ENCODE data around the gene MAP1LC3A. TPM values are rescaled to one million over a fixed set of nuclear protein-coding genes. Genes with fewer than 3 reads are reported as not detected.
A peak's percentile ranks its signal among the peaks of the same experiment; 100 is the strongest.

MAP1LC3A gene
- total and polyA plus RNA-seq, 2 donors (not counting 1 experiment from before 2014, with no cell fraction given): 3.5 to 10.5 TPM

DNA sequence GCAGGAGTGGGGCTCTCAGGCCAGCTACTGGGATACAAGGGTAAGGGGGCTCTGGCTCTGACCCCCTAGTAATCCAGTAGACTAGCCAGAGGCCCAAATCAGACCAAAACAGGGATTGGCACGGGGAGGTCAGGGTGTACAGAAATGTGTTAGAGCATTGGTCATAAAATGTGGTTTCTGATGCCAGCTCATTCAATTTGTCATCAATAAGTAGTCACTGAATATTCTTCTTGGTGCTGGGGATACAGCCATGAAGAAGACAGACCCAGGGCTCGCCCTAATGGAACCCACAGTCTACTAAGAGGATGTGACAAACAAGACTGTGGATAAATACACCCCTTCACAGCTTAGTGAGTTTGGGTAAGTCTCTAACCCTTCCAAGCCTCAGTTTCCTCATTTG is 11.1 kb downstream of the MAP1LC3A start:
- TF ChIP-seq, protein P1, sequence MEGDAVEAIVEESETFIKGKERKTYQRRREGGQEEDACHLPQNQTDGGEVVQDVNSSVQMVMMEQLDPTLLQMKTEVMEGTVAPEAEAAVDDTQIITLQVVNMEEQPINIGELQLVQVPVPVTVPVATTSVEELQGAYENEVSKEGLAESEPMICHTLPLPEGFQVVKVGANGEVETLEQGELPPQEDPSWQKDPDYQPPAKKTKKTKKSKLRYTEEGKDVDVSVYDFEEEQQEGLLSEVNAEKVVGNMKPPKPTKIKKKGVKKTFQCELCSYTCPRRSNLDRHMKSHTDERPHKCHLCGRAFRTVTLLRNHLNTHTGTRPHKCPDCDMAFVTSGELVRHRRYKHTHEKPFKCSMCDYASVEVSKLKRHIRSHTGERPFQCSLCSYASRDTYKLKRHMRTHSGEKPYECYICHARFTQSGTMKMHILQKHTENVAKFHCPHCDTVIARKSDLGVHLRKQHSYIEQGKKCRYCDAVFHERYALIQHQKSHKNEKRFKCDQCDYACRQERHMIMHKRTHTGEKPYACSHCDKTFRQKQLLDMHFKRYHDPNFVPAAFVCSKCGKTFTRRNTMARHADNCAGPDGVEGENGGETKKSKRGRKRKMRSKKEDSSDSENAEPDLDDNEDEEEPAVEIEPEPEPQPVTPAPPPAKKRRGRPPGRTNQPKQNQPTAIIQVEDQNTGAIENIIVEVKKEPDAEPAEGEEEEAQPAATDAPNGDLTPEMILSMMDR (IDR thresholded peaks at IDR 0.05): no peak
- TF ChIP-seq EZH2 (IDR thresholded peaks at IDR 0.05; ENCODE audit: borderline replicate concordance, insufficient read depth, low read depth, low read length, poor library complexity, severe bottlenecking): no peak
- Histone ChIP-seq H3K27ac (ENCODE audit: low read length in 2 of 2) (no peak overlapping the region), H3K4me3 (ENCODE audit: control extremely low read depth in 1 of 5, extremely low read depth in 1 of 5, insufficient read depth in 1 of 5, low read depth in 2 of 5, low read length in 4 of 5) (no peak overlapping the region), H3K27me3 (replicated peaks in 1 of 4; ENCODE audit: control extremely low read depth in 1 of 4, control insufficient read depth in 3 of 4, insufficient read depth in 4 of 4, low read length in 3 of 4) (no peaks in the 10 kb centered on the region), H3K9ac (ENCODE audit: low read length) (no peak overlapping the region), H3K4me2 (replicated peaks; ENCODE audit: low read depth, low read length, poor library complexity, severe bottlenecking) (no peak overlapping the region), H3K36me3 (replicated peaks in 1 of 2; ENCODE audit: control extremely low read depth in 1 of 2, control insufficient read depth in 1 of 2, extremely low read depth in 1 of 2, insufficient read depth in 2 of 2, low read length in 1 of 2) (peaks cover 0 to 15% of the 10 kb centered on the region in 2 experiments), H3K9me3 (ENCODE audit: control extremely low read depth in 1 of 3, control insufficient read depth in 2 of 3, insufficient read depth in 1 of 3, low read length in 2 of 3) (no peaks in the 10 kb centered on the region), H2AFZ (ENCODE audit: insufficient read depth, low read depth, low read length, poor library complexity, severe bottlenecking) (no peak overlapping the region), H3K79me2 (ENCODE audit: control insufficient read depth, insufficient read depth, low read length) (no peaks in the 10 kb centered on the region), H4K20me1 (ENCODE audit: control insufficient read depth, insufficient read depth, low read length, poor library complexity, severe bottlenecking) (no peaks in the 10 kb centered on the region), H3K4me1 (ENCODE audit: control insufficient read depth in 2 of 2, insufficient read depth in 2 of 2, low read length in 2 of 2) (peaks cover 5 to 6% of the 10 kb centered on the region in 2 donors)
- H3K4me3 Mint-ChIP-seq: no peak overlapping the region
- ChIA-PET CTCF (no interaction called here), POLR2A (no interaction called here)
- no peak overlapping the region for H3K27ac Mint-ChIP-seq
- no CpG with 5 or more reads among the region's 2 CpGs for WGBS (ENCODE audit: insufficient coverage)
- intact Hi-C loops (cut with micrococcal nuclease): no loop called here
- H3K9me3 Mint-ChIP-seq (ENCODE audit: insufficient read depth): no peaks in the 10 kb centered on the region
- H3K27me3 Mint-ChIP-seq: no peaks in the 10 kb centered on the region
- peaks cover 9% of the 10 kb centered on the region for H3K4me1 Mint-ChIP-seq
- ATAC-seq (ENCODE audit: low read depth) (no peak), DNase-seq (no peak)

DNA sequence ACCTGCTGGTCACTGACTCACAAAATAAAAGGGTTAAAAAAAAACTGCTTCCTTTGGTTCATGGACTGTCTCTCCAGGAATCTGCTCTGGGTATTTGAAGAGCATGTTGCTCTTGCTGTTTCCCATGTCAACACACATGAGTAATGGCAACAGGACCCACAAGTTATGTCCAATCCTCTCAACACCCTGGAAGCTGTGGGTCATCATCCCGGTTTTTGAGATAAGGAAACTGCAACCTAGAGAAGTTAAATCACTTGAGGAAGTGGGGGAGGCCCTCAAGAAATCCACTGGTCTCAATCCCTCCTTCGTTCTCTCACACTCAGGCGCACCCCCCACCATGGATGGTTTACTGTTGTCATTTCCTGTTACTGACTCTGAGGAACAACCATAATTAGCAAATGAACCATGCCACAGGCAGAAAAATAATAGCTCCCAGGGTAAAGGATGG is 12.4 kb downstream of the MAP1LC3A start:
- DNase-seq (no peak), ATAC-seq (ENCODE audit: low read depth) (no peak)
- H2AFZ ChIP-seq (ENCODE audit: insufficient read depth, low read depth, low read length, poor library complexity, severe bottlenecking): peak overlapping the region; percentile 28
- H4K20me1 ChIP-seq (ENCODE audit: control insufficient read depth, insufficient read depth, low read length, poor library complexity, severe bottlenecking): no peaks in the 10 kb centered on the region
- H3K27ac ChIP-seq (ENCODE audit: low read length in 2 of 2): no peak overlapping the region
- H3K27ac Mint-ChIP-seq: no peak overlapping the region
- H3K4me3 ChIP-seq (ENCODE audit: control extremely low read depth in 1 of 5, extremely low read depth in 1 of 5, insufficient read depth in 1 of 5, low read depth in 2 of 5, low read length in 4 of 5): no peak overlapping the region
- H3K4me3 Mint-ChIP-seq: no peak overlapping the region
- peaks cover 9% of the 10 kb centered on the region for H3K4me1 Mint-ChIP-seq
- TF ChIP-seq, protein P1 (IDR thresholded peaks at IDR 0.05): no peak
- TF ChIP-seq EZH2 (IDR thresholded peaks at IDR 0.05; ENCODE audit: borderline replicate concordance, insufficient read depth, low read depth, low read length, poor library complexity, severe bottlenecking): no peak
- intact Hi-C loops (cut with micrococcal nuclease): no loop called here
- no peak overlapping the region for H3K9ac ChIP-seq (ENCODE audit: low read length)
- no peak overlapping the region for H3K4me2 ChIP-seq (replicated peaks; ENCODE audit: low read depth, low read length, poor library complexity, severe bottlenecking)
- H3K79me2 ChIP-seq (ENCODE audit: control insufficient read depth, insufficient read depth, low read length): no peaks in the 10 kb centered on the region
- 60% methylated on average over 1 of the region's 3 CpGs for WGBS (ENCODE audit: insufficient coverage)
- H3K27me3 Mint-ChIP-seq: no peaks in the 10 kb centered on the region
- H3K4me1 ChIP-seq (ENCODE audit: control insufficient read depth in 2 of 2, insufficient read depth in 2 of 2, low read length in 2 of 2): peaks cover 5 to 6% of the 10 kb centered on the region in 2 donors
- ChIA-PET CTCF (no interaction called here), POLR2A (no interaction called here)
- H3K9me3 Mint-ChIP-seq (ENCODE audit: insufficient read depth): no peaks in the 10 kb centered on the region
- no peaks in the 10 kb centered on the region for H3K27me3 ChIP-seq (replicated peaks in 1 of 4; ENCODE audit: control extremely low read depth in 1 of 4, control insufficient read depth in 3 of 4, insufficient read depth in 4 of 4, low read length in 3 of 4)
- no peaks in the 10 kb centered on the region for H3K9me3 ChIP-seq (ENCODE audit: control extremely low read depth in 1 of 3, control insufficient read depth in 2 of 3, insufficient read depth in 1 of 3, low read length in 2 of 3)
- H3K36me3 ChIP-seq (replicated peaks in 1 of 2; ENCODE audit: control extremely low read depth in 1 of 2, control insufficient read depth in 1 of 2, extremely low read depth in 1 of 2, insufficient read depth in 2 of 2, low read length in 1 of 2): peaks cover 0 to 23% of the 10 kb centered on the region in 2 experiments

All from B cell (primary cell).